ENCODE measurements around the gene FRG1.
"Not testable (repeated sequence)": the region's sequence is repeated elsewhere in the genome, so short reads cannot be mapped to it uniquely, and the experiment has no call there.

FRG1 gene

DNA sequence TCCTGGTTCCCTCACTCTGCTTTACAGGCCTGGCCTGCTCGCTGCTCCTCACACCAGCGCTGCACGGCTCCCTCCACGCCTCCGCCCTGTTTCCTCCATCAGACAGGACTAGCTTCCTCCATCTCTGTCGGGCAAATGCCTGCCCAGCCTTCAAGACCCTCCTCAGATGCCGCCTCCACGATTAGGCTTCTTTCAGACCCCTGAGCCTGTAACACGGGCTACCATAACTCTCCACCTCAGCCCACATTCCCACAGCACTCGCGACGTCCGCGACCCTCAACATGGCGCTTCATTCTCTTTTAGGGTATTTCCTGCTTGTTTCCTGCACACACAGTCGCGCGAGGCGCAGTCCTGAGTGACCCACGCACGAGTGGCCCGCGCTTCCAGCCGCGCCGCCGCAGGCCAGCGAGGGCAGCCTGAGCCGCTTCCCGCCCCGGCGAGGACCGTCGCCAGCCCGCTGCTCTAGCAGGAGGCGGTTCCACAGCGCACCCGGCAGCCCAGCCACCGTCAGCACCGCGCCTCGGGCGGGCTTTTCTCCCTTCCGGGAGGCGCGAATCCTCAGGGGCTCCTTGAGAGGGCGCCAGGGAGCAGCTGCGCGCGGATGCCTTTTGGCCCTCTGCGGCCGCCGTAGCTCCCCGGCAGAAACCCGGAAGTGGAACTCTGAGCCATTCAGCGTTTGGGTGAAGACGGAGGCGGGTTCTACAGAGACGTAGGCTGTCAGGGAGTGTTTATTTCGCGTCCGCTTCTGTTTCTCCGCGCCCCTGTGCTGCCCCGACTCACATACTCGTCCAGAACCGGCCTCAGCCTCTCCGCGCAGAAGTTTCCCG lies at the start of gene FRG1:
Gene FRG1, plus strand, starts transcription at position 695 of the 827 bp plus-strand sequence. CDS start 138 bp downstream, outside the sequence.
- no peak for DNase-seq

DNA sequence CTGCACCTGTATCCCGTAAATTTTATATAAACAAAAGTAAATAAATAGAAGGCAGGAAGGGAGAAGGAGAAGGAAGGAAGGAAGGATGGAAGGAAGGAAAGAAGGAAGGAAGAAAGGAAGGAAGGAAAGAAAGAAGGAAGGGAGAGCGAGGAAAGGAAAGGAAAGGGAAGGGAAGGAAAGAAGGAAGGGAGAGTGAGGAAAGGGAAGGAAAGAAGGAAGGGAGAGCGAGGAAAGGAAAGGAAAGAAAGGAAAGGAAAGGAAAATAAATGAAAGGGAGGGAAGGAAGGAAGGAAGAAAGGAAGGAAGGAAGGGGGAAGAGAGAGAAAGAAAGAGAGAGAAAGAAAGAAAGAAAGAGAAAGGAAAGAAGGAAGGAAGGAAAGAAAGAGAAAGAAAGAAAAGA lies 43.0 kb upstream of the FRG1 start:
- DNase-seq, result no peak

DNA sequence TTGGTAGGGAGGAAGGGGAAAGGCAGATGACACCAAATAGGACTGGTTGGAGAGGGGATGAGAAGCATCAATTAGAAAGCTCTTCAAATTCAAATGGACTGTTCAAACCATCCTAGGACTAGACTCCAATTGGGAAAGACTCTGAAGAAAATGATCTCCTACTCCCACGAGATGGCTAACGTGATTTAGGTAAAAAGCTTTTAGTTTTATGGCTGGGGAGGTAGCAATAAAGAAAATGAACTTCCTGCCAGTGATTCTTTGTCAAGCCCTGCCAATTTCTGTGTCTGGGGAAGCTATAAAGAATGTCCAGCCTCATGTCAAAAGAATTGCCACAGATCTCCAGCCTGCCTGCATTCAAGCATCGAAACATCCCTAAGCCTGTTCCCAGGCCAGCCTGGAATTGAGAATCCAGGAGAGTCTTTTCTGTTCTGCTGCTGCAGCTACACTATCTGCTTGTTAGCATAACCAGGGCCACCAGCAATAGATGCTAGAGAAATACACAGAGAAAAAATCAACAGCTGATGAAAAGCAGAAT lies 41.1 kb upstream of the FRG1 start:
- not testable (repeated sequence) for DNase-seq

GRCh38 chr4:189904420-189905027 lies 36.1 kb upstream of the FRG1 start:
- not testable (repeated sequence) for DNase-seq

- DNase-seq, result no peak
These were observed 28.5 kb upstream of the FRG1 start for GRCh38 chr4:189912170-189912569.

DNA sequence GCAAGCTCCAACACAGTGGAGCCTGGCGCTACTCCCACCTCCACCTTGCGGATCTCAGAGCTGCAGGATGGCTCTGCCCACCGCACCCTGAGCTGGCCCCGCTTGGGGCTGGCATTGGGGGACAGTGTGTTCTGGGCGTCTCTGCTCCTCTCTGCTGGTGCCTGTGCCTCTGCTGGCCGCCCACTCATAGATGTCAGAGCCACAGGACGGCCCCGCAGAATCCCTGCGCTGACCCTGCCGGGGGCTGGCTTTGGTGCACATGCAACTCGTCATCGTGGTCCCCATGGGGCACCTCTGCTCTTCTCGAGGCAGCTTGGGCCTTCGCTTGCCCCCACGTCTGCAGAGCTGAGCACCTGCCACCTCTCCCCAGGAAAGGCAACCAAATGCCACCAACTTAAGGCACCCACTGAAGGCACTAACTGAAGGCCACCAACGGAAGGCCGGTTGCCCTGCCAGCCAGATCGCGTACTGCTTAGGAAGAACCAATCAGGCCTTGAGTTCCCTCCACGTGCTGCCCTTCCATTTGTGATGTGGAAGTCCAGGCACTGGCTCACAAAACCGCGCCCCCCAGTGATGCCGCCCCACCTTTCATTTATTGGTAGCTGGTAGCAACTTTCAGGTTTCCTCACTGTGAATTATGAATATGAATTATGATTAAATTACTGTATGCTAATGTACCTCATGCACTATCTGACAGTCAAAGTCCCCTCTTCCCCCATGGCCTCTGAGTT lies 23.3 kb upstream of the FRG1 start:
- DNase-seq, result no peak

DNA sequence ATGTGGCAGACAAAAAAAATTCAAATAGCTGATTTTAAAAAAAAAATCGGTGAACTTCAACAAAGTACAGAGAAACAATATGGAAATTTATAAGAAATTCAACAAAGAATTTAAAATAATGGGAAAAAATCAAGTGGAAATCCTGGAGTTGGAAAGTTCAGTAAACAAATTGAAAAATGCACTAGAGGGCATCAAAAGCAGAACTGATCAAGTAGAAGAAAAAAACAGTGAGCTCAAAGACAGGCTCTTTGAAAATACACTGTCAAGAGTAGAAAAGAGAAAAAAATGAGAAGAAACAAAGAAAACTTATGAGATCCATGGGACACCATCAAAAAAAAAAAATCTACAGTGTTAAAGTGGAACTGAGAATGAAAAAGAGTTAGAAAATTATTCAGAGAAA lies 19.6 kb upstream of the FRG1 start:
- no peak for DNase-seq

DNA sequence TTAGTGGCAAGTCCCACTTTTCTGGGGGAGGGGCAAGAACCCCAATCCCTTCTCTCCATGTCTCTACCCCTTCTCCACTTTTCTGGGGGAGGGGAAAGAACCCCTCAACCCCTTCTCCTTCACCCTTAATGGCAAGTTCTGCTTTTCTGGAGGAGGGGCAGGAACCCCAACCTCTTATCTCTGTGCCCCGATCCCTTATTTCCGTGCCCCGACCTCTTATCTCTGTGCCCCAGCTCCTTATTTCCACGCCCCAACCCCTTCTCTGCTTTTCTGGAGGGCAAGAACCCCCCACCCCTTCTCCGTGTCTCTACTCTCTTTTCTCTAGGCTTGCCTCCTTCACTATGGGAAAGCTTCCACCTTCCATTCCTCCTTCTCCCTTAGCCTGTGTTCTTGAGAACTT lies 13.9 kb upstream of the FRG1 start:
- DNase-seq, result not testable (repeated sequence)

GRCh38 chr4:189941005-189941450 lies 356 bp downstream of the FRG1 start:
- no peak for DNase-seq

DNA sequence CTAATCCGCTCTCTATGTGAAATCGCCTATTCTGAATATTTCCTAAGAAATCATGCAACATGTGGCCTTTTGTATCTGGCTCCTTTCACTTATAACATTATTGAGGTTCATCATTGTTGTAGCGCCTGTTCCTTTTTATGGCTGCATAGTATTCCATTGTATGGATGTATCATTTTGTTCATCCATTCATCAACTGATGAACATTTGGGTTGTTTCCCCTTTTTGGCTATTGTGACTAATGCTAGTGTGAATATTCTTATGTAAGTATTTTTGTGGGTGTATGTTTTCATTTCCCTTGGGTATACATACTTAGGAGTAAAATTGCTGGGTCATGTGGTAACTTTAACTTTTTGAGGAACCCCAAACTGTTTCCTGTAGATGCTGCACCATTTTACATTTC lies 1.7 kb downstream of the FRG1 start:
- not testable (repeated sequence) for DNase-seq

DNA sequence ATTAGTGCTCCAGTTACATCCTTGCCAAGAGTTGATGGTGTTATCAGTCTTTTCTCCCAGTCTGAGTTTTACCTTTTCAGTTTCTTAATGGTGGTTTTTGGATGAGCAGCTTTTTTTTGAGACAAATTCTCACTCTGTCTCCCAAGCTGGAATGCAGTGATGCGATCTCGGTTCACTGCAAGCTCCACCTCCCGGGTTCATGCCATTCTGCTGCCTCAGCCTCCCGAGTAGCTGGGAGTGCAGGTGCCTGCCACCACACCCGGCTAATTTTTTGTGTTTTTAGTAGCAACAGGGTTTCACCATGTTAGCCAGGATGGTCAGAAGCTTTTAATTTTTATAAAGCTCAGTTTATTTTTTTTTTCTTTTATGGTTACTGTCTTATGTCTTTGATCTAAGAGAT lies 3.4 kb downstream of the FRG1 start:
- DNase-seq, result not testable (repeated sequence)

GRCh38 chr4:189946906-189947305 lies 6.2 kb downstream of the FRG1 start:
- not testable (repeated sequence) for DNase-seq

GRCh38 chr4:189948486-189948885 lies 7.8 kb downstream of the FRG1 start:
- not testable (repeated sequence) for DNase-seq

DNA sequence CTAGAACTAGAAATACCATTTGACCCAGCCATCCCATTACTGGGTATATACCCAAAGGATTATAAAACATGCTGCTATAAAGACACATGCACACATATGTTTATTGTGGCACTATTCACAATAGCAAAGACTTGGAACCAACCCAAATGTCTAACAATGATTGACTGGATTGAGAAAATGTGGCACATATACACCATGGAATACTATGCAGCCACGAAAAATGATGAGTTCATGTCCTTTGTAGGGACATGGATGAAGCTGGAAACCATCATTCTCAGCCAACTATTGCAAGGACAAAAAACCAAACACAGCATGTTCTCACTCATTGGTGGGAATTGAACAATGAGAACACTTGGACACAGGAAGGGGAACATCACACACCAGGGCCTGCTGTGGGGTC lies 28.6 kb downstream of the FRG1 start:
- not testable (repeated sequence) for DNase-seq

- no peak for DNase-seq
These were observed 33.0 kb downstream of the FRG1 start for GRCh38 chr4:189973646-189974045.

GRCh38 chr4:189974056-189974455 lies 33.4 kb downstream of the FRG1 start:
- no peak for DNase-seq

- DNase-seq, result no peak
These were observed 38.8 kb downstream of the FRG1 start for GRCh38 chr4:189979196-189980047.

DNA sequence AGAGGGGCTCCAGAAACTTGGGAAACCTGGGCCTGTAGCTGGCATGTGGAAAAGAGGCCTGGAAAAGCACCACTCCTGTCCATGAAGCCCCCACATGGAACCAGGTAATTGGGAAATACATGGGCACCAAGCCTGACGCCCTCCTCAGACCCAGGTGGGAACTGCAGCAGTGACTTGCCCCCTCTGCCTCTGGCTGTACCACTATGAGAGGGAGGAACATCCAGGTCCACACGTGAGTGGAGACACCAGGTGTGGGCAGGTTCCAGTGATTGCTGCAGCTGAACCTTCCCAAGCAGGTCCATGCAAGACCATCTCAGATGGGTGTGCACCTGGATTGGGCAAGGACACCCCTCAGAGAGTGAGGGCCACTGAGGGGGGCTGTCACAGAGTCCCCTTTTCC lies 39.6 kb downstream of the FRG1 start:
- not testable (repeated sequence) for DNase-seq

- DNase-seq, result no peak
These were observed 41.3 kb downstream of the FRG1 start for GRCh38 chr4:189981970-189982369.

DNA sequence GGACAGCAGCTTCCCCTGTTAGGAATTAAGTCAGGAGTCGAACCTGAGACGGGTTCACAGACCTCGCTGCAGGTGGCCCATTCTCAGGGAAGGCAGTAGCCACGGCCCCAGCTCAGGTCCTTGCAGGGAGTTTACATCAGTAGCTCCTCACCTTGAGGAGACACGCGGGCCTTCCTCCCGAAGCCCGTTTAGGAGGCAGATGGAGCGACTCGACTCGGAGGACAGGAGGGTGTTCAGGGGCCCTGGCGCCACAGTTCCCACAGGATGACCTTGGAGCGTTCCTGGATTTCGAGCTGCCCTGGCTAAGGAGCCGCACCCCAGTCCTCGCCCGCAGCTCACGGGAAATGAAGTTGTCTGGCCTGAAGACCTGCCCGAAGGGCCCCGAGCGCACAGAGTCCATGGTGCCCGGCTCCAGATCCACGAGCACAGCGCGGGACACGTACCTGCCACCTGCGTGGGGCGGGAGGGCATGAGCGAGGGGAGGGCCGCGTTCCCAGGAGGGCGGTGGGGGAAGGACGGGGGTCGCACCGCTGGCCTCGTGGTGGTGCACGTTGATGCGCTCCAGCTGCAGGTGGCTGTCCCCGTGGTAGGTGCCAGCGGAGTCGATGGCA lies 43.3 kb downstream of the FRG1 start:
- not testable (repeated sequence) for DNase-seq

- DNase-seq, result not testable (repeated sequence)
These were observed 44.0 kb downstream of the FRG1 start for GRCh38 chr4:189984661-189985060.
